Fibroblast of the conjunctiva (primary cell): ENCODE results near the gene NRG3.

Source experiments
- DNase-seq: peaks from one replicate; pipeline ENCODE4 v3.0.0-alpha.2; 2010; ENCODE audit warnings: low read depth

NRG3 gene

GRCh38 chr10:81874875-81875466, at the start of gene NRG3:
Gene NRG3 (plus strand): TSS chr10:81875194.
- DNase-seq, result no peak

GRCh38 chr10:81828251-81828650, 46.7 kb upstream of the NRG3 start:
- no peak for DNase-seq

GRCh38 chr10:81831060-81831459, 43.9 kb upstream of the NRG3 start:
- DNase-seq, result no peak

DNA sequence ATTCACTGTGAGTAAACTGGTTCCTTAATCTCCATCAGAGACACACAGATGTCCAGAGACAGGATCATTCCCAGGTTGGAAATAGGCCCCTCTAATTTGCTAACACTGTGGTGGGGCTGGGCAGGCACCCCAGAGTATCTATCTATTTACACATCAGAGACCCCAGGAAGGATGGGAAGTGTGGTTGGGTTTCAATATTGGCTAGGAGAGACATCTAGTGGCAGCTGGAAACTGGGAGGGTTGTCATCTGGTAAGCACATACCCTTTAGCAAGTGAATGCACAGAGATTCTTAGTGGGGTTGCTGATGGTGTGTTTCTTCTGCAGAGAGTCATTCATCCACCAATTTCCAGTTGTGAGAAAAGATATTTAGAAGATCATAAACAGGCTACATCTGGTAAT, 36.0 kb upstream of the NRG3 start:
- DNase-seq, result no peak

- DNase-seq, result no peak
Observed at GRCh38 chr10:81843042-81843441, 32.0 kb upstream of the NRG3 start.

DNA sequence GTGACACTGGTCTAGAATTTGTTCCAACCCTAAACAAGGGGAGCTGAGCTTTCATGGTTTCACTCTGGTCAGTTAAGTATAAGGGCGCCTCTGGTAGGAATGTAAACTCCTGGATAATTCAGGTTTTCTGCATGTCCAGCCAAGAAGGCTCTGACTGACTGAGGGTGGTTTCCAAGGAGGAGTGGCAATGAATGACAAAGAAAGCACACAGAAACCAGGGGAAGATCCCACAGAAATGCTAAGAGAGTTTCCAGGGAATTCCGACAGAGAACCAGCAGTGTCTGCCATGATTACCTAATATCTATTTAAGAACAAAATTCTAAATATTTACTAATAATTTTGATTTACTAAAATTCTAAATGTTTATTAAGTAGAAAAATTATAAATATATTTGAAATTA, 27.3 kb upstream of the NRG3 start:
- no peak for DNase-seq

GRCh38 chr10:81848514-81848913, 26.5 kb upstream of the NRG3 start:
- DNase-seq, result no peak

GRCh38 chr10:81848931-81849330, 26.1 kb upstream of the NRG3 start:
- DNase-seq, result no peak

- no peak for DNase-seq
Observed at GRCh38 chr10:81862596-81862995, 12.4 kb upstream of the NRG3 start.

DNA sequence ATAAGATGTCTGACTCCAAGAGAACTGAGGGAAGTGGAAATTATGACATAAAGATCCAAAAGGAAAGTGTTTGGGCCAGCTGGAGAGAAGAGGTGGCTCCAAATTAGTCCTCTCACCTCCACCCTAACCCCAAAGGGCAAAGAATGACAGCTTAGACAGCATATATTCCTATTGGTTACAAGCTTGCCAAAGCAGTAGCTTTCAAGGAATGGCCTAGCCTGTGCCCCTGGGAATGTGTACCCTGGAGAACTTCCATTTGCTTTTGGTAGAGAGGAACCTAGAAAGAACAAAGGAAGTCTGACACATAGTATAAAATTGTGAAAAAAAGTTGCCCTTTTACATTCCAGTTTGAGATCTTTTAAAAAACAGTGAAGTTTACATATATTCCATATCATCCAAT, 11.2 kb upstream of the NRG3 start:
- DNase-seq, result no peak

DNA sequence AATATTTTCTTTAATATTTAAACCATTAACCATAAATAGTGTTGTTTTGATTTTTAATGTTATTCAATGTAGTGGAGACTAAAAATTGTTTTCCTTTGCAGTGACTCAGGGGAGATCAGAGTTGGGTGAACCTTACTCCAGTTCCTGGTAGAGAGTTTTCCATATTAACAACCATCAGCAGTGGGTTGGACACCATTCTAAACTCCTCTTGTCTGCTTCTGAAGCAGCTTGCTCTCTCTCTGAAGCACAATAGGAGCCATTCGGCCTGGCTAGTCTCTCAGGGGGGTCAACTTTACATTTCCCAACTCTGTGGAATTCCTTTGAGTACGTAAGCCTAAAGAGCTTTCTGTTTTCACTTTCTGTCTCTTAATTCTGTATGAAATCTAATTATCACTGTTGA, 9.4 kb upstream of the NRG3 start:
- DNase-seq, result no peak

DNA sequence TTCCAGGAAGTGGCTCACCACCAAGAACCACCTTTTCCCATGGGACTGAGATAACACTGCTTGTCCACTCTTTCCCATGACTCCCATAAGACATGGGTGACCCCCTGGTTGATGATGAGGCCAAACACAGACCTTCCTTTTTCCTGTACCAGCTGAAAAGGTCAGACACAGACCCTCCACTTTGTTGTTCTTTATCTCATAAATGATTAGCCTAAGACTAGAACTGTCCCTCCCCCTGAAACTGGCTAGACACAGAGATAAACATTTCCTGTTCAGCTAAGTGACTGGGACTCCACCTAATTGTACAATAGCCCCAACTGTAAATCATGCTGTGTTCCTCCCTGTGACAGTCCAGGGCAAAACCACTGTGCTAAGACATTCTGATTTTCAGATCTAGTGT, 8.2 kb upstream of the NRG3 start:
- no peak for DNase-seq

DNA sequence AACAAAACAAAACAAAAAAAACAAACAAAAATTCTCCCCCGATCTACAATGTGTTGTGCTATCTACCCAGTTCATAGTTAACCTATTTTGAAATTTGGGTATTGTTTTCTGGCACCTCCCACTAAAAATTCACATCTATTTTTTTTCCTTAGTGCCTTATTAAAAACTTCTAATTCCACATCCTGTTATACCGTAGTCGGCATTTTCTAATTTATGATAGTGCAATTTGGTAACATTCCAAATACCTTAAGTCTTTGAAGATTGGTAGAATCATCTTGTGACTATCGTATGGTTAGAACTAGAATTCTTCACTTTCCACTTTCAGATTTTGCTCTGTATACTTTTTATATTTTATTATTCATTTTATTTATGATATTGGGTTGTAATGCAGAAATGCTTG, 4.5 kb upstream of the NRG3 start:
- no peak for DNase-seq

GRCh38 chr10:81871558-81871957, 3.4 kb upstream of the NRG3 start:
- DNase-seq, result no peak

DNA sequence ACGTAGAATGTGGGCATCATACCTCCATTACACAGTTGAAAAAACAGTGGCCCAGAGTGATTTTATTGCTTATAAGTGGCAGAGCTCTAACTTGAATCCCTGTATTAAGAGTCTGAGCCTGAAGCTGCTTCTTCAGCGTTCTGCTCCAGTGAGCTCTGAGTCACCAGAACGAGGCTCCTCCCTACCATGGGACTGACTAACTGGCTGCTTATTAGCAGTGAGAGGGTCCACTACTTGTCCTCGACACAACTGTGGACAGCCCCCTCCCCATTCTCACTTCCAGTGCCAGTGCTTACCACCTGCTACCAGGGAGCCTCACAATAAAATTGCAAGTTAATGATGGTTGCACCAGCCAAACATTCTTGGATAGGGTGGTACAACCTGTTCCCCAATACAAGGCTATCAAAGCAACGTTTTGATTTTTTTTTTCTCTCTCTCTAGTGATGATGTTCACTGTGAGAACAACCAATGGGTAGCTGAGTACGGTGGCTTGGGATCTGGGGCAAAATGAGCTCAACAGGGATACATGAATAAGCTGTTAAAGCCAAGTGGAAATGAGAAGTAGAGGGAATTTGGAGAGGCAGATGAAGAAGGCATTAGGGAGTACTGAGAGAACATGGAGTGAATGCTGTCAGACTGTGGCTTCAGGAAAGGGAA, 2.7 kb upstream of the NRG3 start:
- DNase-seq, result no peak

GRCh38 chr10:81873231-81873931, 1.6 kb upstream of the NRG3 start:
- no peak for DNase-seq

DNA sequence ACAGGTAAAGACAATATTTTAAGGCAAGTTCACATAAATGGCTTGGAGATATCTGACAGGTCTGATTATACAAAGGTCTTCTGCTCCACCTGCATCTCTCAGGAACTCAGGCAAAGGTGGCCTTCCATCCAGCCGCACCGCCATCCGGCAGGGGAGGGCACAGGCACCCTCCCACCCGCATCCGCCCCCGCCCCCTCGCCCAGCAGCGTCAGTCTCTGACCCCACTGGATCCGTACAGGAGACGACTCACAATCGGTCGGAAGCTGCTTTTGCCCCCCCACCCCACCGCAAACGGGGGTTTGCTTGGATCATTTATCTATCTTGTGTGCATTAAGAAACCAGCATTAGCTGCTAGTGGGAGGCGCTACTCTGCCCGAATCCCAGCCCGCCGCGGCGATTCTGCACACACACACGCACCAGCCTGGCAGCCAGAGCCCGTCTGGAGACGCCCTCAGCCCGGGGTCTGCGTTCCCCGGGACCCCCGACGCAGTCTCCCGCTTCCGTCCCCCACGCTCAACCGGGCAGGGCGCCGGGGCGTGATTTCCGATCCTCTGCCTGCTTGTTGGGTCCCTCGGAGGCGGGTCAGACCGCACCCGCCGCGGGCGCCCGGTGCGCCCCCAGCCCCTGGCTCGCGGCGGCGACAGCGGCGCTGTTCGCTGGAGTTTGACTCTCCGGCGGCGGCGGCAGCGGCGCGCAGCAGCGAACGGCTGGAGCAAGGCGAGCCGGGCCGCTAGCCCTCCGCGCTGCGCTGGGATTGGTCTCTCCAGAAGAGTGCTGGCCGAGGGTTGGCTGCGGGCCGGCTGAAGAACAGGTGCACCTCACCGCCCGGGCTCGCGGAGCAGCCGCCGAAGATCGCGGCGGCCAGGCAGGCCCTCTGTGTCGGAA, 820 bp upstream of the NRG3 start:
- DNase-seq, result no peak

GRCh38 chr10:81875467-81876252, 666 bp downstream of the NRG3 start:
- DNase-seq, result no peak

DNA sequence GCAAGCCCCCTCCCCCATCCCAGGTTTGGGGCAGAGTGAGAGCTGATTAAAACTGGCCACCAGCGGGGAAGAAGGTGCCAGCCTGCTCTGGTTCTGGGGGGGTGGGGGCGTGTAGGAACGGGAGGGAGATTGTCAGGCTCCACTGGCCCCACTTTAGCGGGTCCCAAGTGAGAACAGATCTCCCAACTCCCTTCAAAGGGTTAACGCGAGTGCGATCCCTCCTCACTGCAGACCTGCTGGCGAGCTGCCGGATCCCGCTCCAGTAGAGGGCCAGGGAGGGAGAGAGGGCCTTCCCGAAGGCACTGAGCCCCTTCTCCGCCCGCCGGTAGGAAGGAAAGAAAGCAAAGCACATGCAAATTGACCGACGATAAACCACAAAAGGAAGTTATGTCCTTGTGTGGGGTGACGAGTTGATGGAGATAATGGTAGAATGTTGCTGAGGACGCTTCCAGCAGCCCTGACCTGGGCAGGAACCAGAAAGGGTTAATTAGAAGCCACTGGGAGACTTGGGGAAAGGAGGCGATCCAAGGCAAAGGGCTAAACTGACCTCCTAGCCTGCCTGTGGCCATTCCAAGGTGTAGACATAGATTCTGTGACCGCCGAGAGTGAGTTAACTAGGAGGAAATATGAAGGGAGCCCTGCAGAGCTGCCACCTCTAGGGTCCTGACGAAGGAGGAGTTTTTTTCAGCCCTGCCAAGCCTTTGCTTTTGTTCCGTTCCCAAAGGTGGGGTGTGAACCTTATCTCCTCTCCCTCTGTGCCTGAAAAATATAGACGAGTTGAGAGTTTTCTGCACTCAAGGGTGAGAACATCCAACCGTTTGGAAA, 1.5 kb downstream of the NRG3 start:
- no peak for DNase-seq

- no peak for DNase-seq
Observed at GRCh38 chr10:81877596-81877995, 2.6 kb downstream of the NRG3 start.

- no peak for DNase-seq
Observed at GRCh38 chr10:81882011-81882410, 7.0 kb downstream of the NRG3 start.
